ENCODE data around the gene ZFPM1. TPM values are rescaled to one million over a fixed set of nuclear protein-coding genes. Genes with fewer than 3 reads are reported as not detected.

Gene ZFPM1
- total and polyA plus RNA-seq, 2 of the 8 experiments (the other 6 are each of a cell fraction or from before 2014, with no cell fraction given) = 0.74 to 4.8 TPM

- TF ChIP-seq CHD7 (IDR thresholded peaks at IDR 0.05; ENCODE audit: insufficient replicate concordance, low read length) = no peak
- TF ChIP-seq E2F6 (IDR thresholded peaks at IDR 0.05) = no peak
- no peak for TF ChIP-seq CHD1 (IDR thresholded peaks at IDR 0.05; ENCODE audit: low read depth, low read length)
- no peak for TF ChIP-seq POU5F1 (IDR thresholded peaks at IDR 0.05; ENCODE audit: low read depth, low read length)
- TF ChIP-seq BACH1 (IDR thresholded peaks at IDR 0.05; ENCODE audit: low read length) = peak; percentile 47; the same call in 1 of the 2 replicates
- TF ChIP-seq RAD21 (IDR thresholded peaks at IDR 0.05 in 1 of 2, conservative IDR thresholded peaks at IDR 0.05 in 1 of 2; ENCODE audit: low read depth in 2 of 2, low read length in 2 of 2) = no peak
- no peak for TF ChIP-seq FOSL1 (IDR thresholded peaks at IDR 0.05; ENCODE audit: insufficient read depth, low read depth, low read length)
- no peak for TF ChIP-seq EZH2 (IDR thresholded peaks at IDR 0.05; ENCODE audit: low read depth, low read length, severe bottlenecking)
- no peak for TF ChIP-seq BRCA1 (IDR thresholded peaks at IDR 0.05; ENCODE audit: low read depth, low read length)
These were observed 117.1 kb downstream of the ZFPM1 start, which contains the start of gene ZC3H18 (continued) for GRCh38 chr16:88569985-88570690.
